ENCODE data around the gene TTC22.

DNA sequence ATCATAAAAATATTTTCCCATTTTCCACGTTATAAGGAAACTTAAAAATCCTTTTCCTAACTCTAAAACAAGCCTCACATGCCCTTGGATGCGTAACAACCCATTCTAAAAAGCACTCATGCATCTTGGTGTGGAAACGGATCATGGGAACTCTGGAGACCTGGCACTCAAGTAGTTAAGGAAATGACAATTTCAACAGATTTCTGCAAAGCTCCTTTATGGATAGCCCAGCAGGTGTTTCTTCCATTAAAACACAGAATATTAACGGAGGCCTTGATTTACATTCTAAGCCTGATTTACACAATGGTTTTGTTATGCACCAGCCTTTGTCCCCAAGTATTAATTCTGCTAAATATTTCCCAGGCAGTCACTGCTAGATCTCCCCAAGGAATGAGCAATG is 49.7 kb downstream of the TTC22 start:
- TF ChIP-seq CTCF (IDR thresholded peaks at IDR 0.05) (no peak), POLR2A (IDR thresholded peaks at IDR 0.05) (no peak)
